ENCODE results near the gene HSPA9. TPM values are rescaled to one million over a fixed set of nuclear protein-coding genes. Genes with fewer than 3 reads are reported as not detected.

Gene HSPA9
- total and polyA plus RNA-seq, 2 of the 13 experiments (the other 11 are each of a cell fraction or from before 2014, with no cell fraction given), result 165 to 478 TPM

DNA sequence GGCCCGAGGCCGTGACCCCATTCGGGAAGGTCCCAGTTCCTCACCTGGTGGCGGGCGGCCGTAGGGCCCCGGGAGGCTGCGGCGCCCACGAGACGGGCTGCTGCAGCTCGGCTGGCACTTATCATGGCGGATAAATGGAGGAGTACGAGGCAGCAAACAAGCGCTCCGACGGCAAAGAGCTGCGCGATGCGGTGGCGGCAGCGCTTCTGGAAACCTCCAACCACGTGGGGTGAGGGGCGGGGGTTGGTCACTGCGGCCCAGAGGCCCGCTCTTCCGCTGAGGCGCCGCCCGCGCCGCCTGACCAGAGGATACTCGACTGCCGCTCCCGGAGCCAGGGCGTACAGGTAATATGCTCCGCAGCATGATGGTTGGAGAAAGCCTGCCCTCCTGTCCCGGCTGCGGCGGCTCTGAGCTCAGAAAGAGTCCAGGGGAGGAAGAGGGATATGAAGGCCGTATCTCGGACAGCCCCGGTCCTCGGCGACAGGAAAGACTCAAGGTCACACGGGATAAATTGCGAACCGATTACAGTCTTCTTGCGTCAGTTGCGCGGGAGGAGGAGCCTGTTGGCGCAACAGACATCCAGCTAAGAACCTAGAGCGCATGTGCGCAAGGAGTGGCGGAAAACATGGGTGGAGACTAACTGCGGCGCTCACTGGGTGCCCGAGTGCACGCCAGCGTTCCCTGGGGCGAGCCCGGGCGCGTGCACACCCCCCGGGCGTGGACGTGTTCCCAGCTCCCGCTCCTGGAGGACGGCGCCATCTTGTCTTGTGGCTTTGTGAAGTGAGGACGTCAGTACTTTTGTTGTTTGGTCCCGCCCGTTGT is at the start of gene HSPA9 (continued):
- TF ChIP-seq, protein P1, sequence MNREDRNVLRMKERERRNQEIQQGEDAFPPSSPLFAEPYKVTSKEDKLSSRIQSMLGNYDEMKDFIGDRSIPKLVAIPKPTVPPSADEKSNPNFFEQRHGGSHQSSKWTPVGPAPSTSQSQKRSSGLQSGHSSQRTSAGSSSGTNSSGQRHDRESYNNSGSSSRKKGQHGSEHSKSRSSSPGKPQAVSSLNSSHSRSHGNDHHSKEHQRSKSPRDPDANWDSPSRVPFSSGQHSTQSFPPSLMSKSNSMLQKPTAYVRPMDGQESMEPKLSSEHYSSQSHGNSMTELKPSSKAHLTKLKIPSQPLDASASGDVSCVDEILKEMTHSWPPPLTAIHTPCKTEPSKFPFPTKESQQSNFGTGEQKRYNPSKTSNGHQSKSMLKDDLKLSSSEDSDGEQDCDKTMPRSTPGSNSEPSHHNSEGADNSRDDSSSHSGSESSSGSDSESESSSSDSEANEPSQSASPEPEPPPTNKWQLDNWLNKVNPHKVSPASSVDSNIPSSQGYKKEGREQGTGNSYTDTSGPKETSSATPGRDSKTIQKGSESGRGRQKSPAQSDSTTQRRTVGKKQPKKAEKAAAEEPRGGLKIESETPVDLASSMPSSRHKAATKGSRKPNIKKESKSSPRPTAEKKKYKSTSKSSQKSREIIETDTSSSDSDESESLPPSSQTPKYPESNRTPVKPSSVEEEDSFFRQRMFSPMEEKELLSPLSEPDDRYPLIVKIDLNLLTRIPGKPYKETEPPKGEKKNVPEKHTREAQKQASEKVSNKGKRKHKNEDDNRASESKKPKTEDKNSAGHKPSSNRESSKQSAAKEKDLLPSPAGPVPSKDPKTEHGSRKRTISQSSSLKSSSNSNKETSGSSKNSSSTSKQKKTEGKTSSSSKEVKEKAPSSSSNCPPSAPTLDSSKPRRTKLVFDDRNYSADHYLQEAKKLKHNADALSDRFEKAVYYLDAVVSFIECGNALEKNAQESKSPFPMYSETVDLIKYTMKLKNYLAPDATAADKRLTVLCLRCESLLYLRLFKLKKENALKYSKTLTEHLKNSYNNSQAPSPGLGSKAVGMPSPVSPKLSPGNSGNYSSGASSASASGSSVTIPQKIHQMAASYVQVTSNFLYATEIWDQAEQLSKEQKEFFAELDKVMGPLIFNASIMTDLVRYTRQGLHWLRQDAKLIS (CRISPR knock-in tag; IDR thresholded peaks at IDR 0.05), result no peak
- peak; percentile 87; the same call in 1 of the 2 replicates for TF ChIP-seq HOXA5 (CRISPR knock-in tag; IDR thresholded peaks at IDR 0.05)
- peak; percentile 46; the same call in 1 of the 2 replicates for TF ChIP-seq ZNF124 (CRISPR knock-in tag; IDR thresholded peaks at IDR 0.05)
- no peak for TF ChIP-seq SP1 (IDR thresholded peaks at IDR 0.05)
- TF ChIP-seq SP1 (CRISPR knock-in tag; IDR thresholded peaks at IDR 0.05), result peak; percentile 44; the same call in 1 of the 2 replicates
- TF ChIP-seq ZNF724P (CRISPR knock-in tag; IDR thresholded peaks at IDR 0.05; ENCODE audit: borderline replicate concordance), result peak; percentile 84
- peak; percentile 72 for TF ChIP-seq ZNF781 (CRISPR knock-in tag; IDR thresholded peaks at IDR 0.05; ENCODE audit: borderline replicate concordance, not compliant biosample characterization)
- TF ChIP-seq ZNF557 (CRISPR knock-in tag; IDR thresholded peaks at IDR 0.05), result peak; percentile 86; the same call in 1 of the 2 replicates
- peak; percentile 95; the same call in 1 of the 2 replicates for TF ChIP-seq ELF4 (CRISPR knock-in tag; IDR thresholded peaks at IDR 0.05; ENCODE audit: borderline replicate concordance)
- no peak for TF ChIP-seq ZNF354B (CRISPR knock-in tag; IDR thresholded peaks at IDR 0.05)
- peak; percentile 56; the same call in 1 of the 2 replicates for TF ChIP-seq ZNF251 (CRISPR knock-in tag; IDR thresholded peaks at IDR 0.05)
- TF ChIP-seq PAWR (CRISPR knock-in tag; IDR thresholded peaks at IDR 0.05; ENCODE audit: borderline replicate concordance), result no peak
- TF ChIP-seq E2F2 (CRISPR knock-in tag; IDR thresholded peaks at IDR 0.05; ENCODE audit: borderline replicate concordance), result no peak; the same call in 1 of the 2 replicates
- TF ChIP-seq, protein P2, sequence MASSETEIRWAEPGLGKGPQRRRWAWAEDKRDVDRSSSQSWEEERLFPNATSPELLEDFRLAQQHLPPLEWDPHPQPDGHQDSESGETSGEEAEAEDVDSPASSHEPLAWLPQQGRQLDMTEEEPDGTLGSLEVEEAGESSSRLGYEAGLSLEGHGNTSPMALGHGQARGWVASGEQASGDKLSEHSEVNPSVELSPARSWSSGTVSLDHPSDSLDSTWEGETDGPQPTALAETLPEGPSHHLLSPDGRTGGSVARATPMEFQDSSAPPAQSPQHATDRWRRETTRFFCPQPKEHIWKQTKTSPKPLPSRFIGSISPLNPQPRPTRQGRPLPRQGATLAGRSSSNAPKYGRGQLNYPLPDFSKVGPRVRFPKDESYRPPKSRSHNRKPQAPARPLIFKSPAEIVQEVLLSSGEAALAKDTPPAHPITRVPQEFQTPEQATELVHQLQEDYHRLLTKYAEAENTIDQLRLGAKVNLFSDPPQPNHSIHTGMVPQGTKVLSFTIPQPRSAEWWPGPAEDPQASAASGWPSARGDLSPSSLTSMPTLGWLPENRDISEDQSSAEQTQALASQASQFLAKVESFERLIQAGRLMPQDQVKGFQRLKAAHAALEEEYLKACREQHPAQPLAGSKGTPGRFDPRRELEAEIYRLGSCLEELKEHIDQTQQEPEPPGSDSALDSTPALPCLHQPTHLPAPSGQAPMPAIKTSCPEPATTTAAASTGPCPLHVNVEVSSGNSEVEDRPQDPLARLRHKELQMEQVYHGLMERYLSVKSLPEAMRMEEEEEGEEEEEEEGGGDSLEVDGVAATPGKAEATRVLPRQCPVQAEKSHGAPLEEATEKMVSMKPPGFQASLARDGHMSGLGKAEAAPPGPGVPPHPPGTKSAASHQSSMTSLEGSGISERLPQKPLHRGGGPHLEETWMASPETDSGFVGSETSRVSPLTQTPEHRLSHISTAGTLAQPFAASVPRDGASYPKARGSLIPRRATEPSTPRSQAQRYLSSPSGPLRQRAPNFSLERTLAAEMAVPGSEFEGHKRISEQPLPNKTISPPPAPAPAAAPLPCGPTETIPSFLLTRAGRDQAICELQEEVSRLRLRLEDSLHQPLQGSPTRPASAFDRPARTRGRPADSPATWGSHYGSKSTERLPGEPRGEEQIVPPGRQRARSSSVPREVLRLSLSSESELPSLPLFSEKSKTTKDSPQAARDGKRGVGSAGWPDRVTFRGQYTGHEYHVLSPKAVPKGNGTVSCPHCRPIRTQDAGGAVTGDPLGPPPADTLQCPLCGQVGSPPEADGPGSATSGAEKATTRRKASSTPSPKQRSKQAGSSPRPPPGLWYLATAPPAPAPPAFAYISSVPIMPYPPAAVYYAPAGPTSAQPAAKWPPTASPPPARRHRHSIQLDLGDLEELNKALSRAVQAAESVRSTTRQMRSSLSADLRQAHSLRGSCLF (CRISPR knock-in tag; IDR thresholded peaks at IDR 0.05; ENCODE audit: borderline replicate concordance), result peak; percentile 65; the same call in 1 of the 2 replicates
- TF ChIP-seq FOSL1 (CRISPR knock-in tag; IDR thresholded peaks at IDR 0.05; ENCODE audit: borderline replicate concordance), result no peak
- peak; percentile 72 for TF ChIP-seq PITX1 (CRISPR knock-in tag; IDR thresholded peaks at IDR 0.05)
- TF ChIP-seq ZFP36L1 (CRISPR knock-in tag; IDR thresholded peaks at IDR 0.05), result peak; percentile 46
- TF ChIP-seq RAD51 (IDR thresholded peaks at IDR 0.05; ENCODE audit: borderline replicate concordance), result peak; percentile 45; the same call in 1 of the 2 replicates
- TF ChIP-seq MTA3 (CRISPR knock-in tag; IDR thresholded peaks at IDR 0.05), result no peak
- peak; percentile 68 for TF ChIP-seq SALL1 (CRISPR knock-in tag; IDR thresholded peaks at IDR 0.05)
